Endothelial cell of hepatic sinusoid (primary cell): ENCODE results near the gene WIPF1.

Experiments
- in situ Hi-C: cut with HindIII; loops from 2 replicates; pipeline ENCODE4 v1.10.0; 2017; ENCODE audit warnings: low sequenced_read_pairs

Gene WIPF1

DNA sequence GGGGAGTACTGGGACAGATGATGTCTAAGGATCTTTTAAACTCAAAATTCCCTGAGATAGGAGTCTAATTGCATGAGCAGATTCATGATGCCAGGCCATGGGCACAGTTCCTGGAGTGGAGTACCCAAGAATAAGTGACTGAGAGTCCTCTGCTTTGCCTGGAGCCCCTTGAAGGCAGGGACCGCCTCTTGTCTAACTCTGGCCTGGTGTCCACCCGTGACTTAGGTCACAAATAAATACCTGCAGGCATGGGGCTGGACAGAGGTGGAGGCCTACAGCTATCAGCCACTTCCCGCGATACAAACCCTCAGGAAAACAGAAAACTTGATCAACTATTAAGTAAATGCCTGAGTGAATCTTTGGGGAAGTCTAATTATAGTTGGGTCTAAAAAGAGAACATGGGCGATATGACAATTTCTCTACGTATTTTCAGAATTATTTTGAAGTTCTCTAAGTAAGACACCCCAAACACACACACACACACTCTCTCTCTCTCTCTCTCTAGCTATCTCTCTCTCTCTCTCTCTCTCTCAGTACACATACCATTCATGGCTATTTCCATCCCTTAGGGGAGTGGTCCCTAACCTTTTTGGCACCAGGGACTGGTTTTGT lies 1.8 kb upstream of the WIPF1 start:
- in situ Hi-C loops: loop anchor here (5.0 kb wide), 1 partner anchor 98 kb away; no protein-coding TSS in a partner anchor

DNA sequence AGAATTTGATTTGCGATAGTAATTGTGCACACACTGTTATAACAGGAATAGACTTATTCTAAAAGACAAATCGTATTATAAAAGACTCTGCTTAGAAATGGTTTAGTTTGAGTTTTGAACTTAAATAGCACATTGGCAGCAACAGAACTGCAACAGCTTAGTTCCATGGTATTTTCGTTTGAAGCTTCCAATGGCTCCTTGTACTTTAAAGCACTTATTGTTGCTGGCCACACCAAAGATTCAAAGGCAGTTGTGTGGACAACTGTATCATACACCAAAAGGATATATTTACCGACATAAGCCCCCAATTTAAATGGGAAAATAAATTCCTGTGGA lies 627 bp downstream of the WIPF1 start:
- in situ Hi-C loops: loop anchor here (5.0 kb wide), 1 partner anchor 100 kb away; no protein-coding TSS in a partner anchor

DNA sequence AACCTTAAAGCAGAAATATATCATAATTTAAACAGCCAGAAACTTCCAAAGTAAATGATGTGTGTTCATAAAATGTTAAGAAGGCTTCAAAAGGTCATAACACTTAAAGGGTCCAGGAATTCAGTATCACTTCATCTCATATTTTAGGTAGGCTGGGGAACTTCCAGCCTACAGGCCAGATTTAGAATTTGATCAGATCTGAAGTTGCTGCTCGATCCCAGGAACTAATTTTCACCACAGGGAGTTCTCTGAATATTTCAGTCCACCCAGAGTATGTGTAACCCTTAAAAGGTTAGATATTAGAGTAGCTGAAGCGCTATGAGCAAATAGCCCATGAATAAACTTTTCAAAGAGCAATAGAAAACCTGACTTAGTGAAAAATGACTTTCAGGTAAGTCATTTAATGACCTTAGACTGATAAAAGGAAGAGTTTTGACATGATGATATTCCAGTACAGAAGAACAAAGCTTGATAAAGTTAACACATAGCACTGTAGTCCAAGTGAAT lies 1.7 kb downstream of the WIPF1 start:
- in situ Hi-C loops: loop anchor here (5.0 kb wide), 1 partner anchor 101 kb away; no protein-coding TSS in a partner anchor

DNA sequence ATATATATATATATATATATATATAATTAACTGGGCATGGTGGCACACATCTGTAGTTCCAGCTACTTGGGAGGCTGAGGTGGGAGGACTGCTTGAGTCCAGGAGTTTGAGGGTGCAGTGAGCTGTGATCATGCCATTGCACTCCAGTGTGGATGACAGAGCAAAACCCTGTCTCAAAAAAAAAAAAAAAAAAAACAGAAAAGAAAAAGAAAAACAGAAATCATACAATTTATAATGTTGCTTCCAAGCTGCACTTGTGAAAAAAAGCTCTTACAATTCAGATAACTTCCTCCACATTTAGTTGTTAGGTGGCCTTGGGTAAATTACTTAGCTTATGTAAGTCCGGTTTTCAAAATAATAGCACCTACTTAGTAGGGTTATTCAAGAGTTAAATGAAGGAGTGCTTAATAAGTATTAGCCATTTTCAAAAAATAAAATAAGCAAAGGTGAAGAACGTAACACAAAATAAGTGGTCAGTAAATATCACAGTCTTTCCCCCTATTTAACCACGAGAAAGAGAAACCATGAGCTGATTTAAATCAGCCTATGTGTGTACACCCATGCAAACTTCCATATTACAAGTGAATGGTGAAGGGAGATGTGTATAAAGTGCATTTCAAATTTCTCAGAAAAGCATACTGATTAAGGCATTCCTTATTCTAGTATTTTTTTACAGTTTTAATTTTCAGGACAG lies 2.3 kb downstream of the WIPF1 start:
- in situ Hi-C loops: loop anchor here (5.0 kb wide), 1 partner anchor 102 kb away; no protein-coding TSS in a partner anchor

DNA sequence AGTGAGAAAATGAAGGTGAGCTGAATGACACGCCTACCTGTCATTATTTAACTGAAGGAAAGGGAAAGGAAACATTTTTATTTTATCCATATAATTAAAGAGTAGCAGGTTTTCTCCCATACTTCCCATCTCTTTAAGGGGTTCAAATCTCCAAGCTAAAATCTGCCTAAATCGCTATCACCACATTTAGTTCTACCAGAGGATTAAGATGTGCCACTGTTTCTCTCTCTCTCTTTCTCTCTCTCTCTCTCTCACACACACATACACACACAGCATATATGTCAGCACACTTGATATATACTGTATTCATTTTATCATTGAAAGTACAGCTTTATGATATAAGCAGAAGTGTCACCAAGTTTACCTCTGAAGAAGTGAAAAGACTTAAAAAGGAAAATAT lies 3.1 kb downstream of the WIPF1 start:
- in situ Hi-C loops: no loop called here

DNA sequence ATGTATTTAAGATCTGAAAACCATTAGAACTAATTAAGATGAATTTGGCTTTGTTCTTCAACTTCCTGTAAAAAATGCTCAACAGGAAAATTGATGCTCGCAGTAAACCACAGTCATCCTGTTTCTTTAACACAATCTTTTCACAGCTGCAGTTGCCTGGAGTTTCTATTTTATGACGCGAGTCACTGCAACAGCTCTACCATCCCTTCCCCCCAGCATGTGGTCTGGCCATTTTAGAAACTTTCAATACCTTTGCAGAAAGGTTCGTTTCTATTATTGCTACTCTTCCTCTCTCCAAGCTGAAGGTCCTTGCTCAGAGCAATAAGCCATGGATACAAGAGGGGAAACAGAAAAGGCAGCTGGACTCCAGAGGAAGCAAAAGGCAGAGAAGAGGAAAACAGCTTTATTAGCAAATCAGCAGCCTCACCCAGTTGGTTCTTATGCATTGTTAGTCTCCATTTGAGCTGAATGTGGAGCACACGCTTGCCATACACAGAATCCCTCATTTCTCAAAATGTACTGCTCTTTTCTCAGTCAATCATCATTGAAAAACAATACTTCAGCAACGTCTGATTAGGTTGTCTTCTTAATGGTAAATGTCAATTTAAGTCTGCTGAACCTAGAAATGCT lies 3.9 kb downstream of the WIPF1 start:
- in situ Hi-C loops: no loop called here

DNA sequence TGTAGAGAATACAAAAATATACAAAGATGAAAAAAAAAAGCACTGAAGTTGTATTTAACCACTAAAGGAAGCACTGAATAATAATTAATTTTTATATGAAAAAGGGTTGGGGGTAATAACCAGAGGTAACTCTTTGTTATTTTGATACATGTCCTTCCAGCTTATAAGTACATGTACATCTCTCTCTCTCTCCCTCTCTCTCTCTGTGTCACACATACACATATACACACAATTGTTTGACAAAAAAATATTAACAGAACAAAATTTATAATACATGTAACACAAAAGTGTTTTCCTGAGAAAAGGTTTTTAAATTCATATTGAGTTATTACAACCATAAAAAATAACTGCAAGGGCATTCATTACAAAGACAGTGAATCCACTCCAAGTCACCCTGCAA lies 4.6 kb downstream of the WIPF1 start:
- in situ Hi-C loops: no loop called here

DNA sequence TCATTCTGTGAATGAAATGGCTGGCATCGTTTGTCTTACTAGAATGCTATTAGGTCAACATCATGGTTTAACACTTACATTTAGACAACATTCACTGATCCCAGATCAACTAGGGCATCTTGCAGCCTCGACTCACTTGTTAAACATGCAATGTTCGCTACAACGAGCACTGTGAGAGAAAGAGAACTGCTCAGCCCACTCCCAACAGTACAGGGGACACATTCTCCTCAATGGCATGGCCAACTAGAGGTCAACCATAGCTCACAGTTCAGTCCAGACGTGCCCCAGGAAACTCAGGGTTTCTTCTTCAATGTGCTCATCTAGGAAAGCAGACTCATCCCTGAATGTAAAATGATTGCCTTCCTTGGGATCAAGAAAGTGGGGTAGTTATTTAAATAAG lies 5.9 kb downstream of the WIPF1 start:
- in situ Hi-C loops: no loop called here

DNA sequence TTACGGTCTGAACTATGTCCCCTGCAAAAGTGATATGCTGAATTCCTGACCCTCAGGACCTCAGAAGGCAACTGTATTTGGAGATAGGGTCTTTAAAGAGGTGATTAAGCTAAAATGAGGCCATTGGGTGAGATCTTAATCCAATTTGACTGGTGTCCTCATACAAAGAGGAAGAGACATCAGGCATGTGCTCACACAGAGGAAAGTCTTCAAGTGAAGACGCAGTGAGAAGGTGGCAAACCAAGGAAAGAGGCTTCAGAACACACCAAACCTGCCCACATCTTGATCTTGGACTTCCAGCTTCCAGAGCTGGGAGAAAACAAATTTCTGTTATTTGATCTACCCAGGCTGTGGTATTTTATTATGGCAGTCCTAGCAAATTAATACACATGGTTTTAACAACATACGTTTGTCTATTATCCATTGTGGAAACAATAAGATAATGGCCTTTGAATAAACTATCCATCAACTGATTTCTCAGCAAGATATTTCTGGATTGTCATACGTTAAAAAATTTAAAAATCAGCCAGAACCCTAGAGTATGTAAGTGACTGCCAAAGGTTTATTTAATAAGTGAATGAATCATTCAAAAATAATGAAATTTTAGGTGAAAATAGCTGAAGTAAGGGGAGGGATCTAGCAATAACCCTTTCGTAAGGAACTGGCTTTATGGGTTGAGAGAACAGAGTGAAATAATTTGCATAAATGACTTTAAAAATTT lies 6.5 kb downstream of the WIPF1 start:
- in situ Hi-C loops: no loop called here

DNA sequence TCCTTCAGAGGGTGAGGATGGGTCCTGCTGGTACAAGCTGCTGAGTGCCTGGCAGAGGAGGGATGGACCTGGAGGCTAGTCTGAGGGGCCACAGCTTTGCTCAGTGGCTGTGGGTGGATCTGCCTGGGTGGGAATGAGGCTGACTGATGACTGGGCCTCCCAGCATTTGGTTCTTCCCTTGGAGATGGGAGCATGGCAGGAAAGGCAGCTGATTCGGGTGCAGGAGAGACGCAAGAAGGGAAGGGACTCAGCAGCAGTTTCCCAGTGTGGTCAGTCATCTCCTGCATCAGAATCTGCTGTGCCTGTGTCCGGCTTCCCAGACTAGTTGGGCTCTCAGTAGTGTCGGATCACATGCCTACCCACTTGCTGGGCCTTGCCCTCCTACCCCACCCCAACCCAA lies 7.3 kb downstream of the WIPF1 start:
- in situ Hi-C loops: no loop called here

DNA sequence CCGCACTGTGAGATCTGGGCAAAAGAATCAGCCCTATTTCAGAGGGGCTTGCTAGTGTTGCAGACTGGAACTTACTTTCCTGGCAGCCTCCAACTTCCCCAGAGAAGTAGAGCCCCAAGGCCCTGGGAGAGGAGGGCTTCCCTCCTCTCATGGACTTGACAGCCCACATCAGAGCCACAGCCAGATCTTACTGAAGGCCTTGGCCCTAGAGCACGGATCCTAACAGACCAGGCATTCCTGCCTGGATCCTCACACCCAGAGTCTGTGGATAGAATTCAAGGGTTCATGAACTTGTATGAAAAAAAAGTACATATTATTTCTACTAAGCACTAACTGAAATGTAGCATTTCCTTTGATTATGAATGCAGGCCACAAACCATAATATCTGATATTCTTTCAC lies 8.3 kb downstream of the WIPF1 start:
- in situ Hi-C loops: no loop called here

DNA sequence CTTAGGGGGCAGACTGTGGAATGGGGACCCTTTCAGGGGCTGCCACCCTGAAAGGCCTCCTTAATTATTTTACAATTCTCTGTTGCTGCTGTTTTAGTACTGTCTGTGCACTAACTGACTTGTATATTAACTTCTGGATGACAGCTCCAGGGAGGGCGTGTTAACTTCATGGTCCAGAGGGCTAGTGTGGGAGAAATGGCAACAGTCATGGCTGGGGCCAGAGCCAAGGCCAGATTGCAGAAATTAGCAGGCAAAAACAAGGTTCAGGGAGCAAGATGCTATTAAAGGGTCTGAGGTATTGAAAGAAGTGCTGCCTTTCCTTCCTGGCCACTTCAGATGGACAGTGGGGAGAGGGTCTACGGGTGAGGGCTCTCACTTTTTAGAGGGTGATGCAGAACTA lies 9.1 kb downstream of the WIPF1 start:
- in situ Hi-C loops: no loop called here

DNA sequence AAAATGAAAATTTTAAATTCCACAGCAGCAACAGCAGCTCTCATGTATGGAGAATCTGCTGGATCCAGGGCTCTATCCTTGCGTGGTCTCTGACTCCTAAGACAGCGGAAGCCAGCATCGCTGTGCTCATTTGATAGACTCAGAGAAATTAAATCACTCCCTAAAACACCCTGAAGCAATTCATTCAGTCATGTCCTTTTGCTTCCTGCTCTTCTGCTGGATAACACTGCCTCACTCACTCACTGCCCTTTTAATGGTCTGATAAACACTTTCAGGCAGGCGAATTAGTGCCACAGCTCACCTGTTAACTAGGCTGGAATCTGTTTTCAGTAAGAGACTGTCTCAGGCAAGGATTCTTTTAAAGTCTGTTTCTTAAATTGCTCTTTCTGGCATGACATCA lies 10.0 kb downstream of the WIPF1 start:
- in situ Hi-C loops: no loop called here

DNA sequence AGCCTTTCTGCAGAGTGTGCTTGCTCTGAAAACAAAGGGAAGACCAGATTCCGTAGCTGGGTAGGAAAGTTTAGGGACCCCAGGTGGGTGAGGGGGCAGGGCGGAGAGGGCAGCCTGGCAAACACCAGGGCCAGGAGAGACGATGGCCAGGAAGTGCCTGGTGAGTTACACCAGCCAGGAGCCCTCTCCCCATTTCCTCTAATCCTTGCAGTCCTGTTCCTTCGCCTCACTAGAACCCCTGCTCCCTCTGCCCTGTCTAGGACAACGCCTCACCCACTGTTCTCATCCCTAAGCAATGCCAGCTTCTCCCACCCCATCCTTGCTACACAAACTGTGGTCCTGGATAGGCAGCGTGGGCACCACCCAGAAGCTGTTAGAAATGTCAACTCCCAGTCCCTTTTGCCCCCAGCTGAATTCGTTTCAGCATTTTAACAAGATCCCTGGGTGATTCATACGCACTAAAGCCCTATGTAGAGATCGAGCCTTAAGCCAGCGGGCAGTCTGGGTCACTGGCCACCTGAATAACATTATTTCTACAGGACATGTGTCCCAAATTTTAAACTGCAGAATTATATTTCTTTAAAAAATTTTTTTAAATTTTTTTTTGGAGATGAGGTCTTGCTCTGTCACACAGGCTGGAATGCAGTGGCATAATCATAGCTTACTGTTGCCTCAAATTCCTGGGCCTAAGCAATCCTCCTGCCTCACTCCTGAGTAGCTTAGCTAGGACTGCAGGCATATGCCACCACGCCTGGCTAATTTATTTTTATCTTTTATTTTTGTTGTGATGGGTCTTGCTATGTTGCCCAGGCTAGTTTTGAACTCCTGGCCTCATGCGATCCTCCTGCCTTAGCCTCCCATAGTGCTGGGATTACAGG lies 10.9 kb downstream of the WIPF1 start:
- in situ Hi-C loops: no loop called here

DNA sequence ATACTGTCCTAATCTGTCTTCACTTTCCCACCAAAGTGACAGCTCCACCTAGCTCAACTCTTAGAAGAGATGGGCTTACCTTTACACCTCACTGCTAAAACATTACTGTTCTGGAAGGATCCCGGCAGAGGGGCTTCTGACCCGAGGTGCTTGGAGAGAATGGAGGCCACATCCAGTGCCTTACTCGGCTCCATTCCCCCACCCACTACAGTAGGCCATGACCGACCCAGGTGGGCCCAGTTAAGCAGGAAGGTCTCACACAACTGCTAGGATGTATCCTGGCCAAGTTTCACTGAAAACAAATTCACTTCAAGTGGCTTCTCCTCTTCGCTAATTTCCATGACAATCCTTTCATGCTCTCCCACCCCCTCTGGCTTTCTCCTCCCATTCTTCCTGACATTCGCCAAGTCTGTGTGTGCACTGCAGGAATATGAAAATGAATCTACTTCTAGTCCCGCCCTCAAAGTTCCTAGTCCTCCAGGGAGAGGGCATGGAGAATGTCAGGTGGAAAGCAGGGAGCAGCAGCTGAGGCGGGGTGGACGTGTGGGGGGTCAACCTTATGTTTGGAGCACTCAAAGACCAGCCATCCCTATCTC lies 11.8 kb downstream of the WIPF1 start:
- in situ Hi-C loops: no loop called here

DNA sequence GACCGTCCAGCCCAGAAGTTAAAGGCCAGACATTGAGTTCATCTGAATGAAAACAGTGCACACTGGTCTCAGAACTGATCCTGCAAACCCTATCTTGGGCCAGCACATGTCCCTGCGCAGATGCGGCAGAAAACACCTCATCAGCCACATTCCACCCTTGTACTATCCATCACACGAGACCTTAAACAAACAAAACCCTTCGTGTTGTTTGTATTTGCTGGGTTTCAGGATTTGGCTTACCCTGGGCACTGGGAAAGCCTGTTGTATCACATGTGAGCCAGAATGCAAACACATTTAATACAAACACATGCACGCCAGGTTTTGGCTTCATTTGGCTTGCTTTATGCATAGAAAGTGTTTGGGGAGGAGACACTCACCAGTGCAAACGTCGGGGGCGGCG lies 12.5 kb downstream of the WIPF1 start:
- in situ Hi-C loops: no loop called here

DNA sequence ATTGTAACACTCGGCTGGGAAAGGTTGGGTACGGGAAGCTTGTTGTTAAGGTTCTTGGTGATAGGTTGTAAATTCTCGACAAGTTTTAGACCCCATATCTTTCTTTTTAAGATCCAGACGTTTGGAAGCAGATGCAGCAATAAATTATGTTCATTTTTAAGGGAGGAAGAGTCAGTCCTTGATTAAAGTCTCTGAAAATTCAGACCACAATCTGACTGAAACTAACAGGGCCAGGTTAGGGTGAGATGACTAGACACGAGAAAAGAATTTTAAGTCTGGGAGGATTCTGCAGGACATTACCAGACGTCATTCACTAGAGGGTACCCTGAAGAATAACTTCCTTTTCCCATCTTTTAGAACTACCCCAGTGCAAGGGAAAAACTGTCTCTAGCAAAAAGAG lies 16.1 kb downstream of the WIPF1 start:
- in situ Hi-C loops: no loop called here

DNA sequence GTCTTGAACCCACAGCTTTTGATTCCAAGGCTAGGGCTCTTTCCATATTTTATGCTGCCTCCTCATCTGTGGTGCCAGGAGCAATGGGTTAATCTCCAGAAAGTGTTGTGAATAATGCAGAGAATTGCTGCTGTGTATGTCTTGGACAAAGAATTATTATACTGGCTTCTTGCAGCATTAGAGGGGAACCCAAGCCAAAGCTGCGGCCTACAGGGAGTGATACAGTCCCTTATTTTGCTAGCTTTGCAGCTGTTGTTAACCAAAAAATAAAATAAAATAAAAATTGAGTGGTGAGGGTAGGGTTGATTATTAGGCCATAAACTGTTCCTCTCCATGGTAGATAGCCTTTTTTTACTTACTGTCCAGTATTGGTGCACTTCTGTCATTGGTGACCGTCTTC lies 16.7 kb downstream of the WIPF1 start:
- in situ Hi-C loops: no loop called here

DNA sequence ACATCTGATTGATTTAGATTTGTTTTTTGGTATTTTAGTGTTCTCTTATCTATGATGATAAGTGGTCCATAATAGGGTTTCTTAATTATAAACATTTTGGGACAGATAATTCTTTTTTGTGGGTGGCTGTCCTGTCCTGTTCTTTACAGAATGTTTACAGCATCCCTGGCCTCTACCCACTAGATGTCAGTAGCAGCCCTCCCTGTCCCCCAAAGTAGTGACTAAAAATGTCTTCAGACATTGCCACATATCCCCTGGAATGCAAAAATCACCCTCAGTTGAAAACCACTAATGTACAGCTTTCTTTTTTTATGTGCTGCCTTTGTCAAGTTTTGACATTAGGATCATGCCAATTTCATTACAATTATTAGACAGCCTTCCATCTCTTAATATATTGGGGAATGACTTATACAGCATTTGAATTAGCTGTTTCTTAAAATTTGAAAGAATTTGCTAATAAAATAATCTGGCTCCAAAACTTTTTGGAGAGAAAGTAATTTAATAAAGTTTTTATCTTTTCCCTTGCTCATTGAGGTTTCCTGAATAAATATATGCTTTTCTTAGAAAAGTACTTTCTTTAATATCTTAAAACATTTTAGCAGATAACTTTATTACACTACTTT lies 19.5 kb downstream of the WIPF1 start:
- in situ Hi-C loops: no loop called here
